ENCODE data around the gene PLXNB2. TPM values are rescaled to one million over a fixed set of nuclear protein-coding genes. Genes with fewer than 3 reads are reported as not detected.

The PLXNB2 gene
- total and polyA plus RNA-seq, 2 of the 4 experiments (the other 2 are of a cell fraction), result 73.1 to 202 TPM

DNA sequence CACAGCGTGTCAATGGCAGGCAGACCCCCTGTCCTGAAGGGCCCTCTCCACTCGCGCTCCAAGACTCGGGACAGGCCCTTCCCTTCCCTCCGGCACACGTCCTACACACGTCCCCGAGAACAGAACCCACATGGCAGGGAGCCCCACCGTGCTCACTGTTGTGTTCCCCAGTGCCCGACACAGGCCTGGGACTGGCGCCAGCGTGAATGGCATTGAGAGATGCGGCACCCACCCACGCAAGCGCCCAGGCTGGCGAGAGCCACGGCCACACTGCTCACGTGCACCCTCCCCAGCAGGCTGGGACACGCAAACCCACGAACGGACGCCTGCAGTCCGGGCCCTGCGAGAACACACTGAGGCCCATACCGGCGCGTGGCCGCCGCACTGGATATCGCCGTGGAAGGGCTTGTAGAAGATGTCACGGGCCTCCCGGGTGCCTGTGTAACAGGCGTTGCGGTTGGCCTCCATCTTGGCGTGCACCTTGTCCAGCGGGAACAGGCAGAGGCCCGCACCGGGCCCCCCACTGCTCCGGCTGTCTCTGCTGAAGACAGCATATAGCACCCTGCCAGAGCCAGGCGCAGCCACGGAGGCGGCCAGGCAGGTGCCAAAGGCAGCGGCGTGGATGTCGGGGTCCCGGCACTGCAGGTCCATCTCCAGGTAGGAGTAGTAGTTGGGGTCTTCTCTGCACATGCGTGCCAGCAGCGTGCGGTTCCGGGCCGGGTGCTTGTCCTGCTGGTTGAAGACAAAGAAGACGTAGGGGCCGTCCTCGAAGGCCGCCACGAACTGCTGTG is 18.1 kb downstream of the PLXNB2 start:
- no peak overlapping the region for H3K18ac ChIP-seq (ENCODE audit: low read depth, low read length)
- no peaks in the 10 kb centered on the region for H3K27me3 ChIP-seq (ENCODE audit: control insufficient read depth, insufficient read depth, low read length)
- no peak overlapping the region for H4K5ac ChIP-seq (ENCODE audit: low read depth, low read length)
- peaks cover 20% of the 10 kb centered on the region for H3K4me1 ChIP-seq (ENCODE audit: control insufficient read depth, insufficient read depth, low read length)
- no peak overlapping the region for H3K27ac ChIP-seq (ENCODE audit: insufficient read depth, low read length)
- POLR2A ChIA-PET (ENCODE audit: unreplicated experiment), result no interaction called here
- H2AK9ac ChIP-seq (replicated peaks; ENCODE audit: low read depth, low read length, poor library complexity), result peak overlapping the region; percentile 76
- no peak overlapping the region for H3K4me3 ChIP-seq (ENCODE audit: insufficient read depth, low read depth, low read length)
- BruUV-seq (replicated peaks), result no TSS peak
- DNase-seq (no peak), ATAC-seq (ENCODE audit: low read depth) (no peak)
- H3K79me1 ChIP-seq (ENCODE audit: low read depth in 1 of 2, low read length in 2 of 2), result peaks cover 14 to 57% of the 10 kb centered on the region in 2 experiments; a peak in 3 of 4 replicates
- no peaks in the 10 kb centered on the region for H3K9me3 ChIP-seq (ENCODE audit: control insufficient read depth, insufficient read depth, low read length)
- no peak overlapping the region for H2BK120ac ChIP-seq (ENCODE audit: low read depth, low read length)
- H2BK5ac ChIP-seq (ENCODE audit: low read depth, low read length, poor library complexity, severe bottlenecking), result no peak overlapping the region
- H3K4me2 ChIP-seq (ENCODE audit: low read depth, low read length), result no peak overlapping the region
- dilution Hi-C loops (cut with HindIII; ENCODE audit: low sequenced_read_pairs, unreplicated experiment) (no loop called here), in situ Hi-C loops (cut with MboI; ENCODE audit: low sequenced_read_pairs) (no loop called here), intact Hi-C loops (cut with micrococcal nuclease) (no loop called here)
- peaks cover 61% of the 10 kb centered on the region for H3K36me3 ChIP-seq (ENCODE audit: control insufficient read depth, insufficient read depth, low read length)
- H4K91ac ChIP-seq (ENCODE audit: insufficient read depth, low read depth, low read length), result no peak overlapping the region
- TF ChIP-seq BHLHE40 (IDR thresholded peaks at IDR 0.05; ENCODE audit: low read depth, low read length) (no peak), CEBPB (IDR thresholded peaks at IDR 0.05; ENCODE audit: low read depth, low read length) (no peak)
- TF ChIP-seq, protein P1, sequence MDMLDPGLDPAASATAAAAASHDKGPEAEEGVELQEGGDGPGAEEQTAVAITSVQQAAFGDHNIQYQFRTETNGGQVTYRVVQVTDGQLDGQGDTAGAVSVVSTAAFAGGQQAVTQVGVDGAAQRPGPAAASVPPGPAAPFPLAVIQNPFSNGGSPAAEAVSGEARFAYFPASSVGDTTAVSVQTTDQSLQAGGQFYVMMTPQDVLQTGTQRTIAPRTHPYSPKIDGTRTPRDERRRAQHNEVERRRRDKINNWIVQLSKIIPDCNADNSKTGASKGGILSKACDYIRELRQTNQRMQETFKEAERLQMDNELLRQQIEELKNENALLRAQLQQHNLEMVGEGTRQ (IDR thresholded peaks at IDR 0.05; ENCODE audit: low read depth, low read length), result no peak
- no peak overlapping the region for H2AK5ac ChIP-seq (ENCODE audit: low read depth, low read length)
- no peak overlapping the region for H2BK15ac ChIP-seq (ENCODE audit: low read depth, low read length)
- H3K9me1 ChIP-seq (ENCODE audit: insufficient read depth, low read length), result peaks cover 1% of the 10 kb centered on the region
- H4K8ac ChIP-seq (ENCODE audit: low read depth in 2 of 2, low read length in 2 of 2), result no peak overlapping the region
- CTCF ChIA-PET, result no interaction called here
- no peak overlapping the region for H3K4ac ChIP-seq (ENCODE audit: low read depth, low read length)
- WGBS, 2 experiments (ENCODE audit: extremely low coverage in 2 of 2, insufficient read length in 1 of 2), result 97% methylated on average over 41 of the region's 57 CpGs; no CpG with 5 or more reads in 1 of the 2 experiments
- H3K23ac ChIP-seq (ENCODE audit: low read depth, low read length), result no peak overlapping the region
- no peak overlapping the region for H3K14ac ChIP-seq (replicated peaks; ENCODE audit: low read depth, low read length)
- H3K9ac ChIP-seq (ENCODE audit: low read depth, low read length), result no peak overlapping the region
- no peak overlapping the region for H3K56ac ChIP-seq (ENCODE audit: extremely low read depth, insufficient read depth, low read length)
- peak overlapping the region; percentile 43 for H2AFZ ChIP-seq (replicated peaks; ENCODE audit: low read length, poor library complexity)
- H2BK20ac ChIP-seq (ENCODE audit: low read depth, low read length), result no peak overlapping the region
- peaks cover 87% of the 10 kb centered on the region for H4K20me1 ChIP-seq (ENCODE audit: insufficient read depth, low read length)
